Measurements from ENCODE around the gene METTL27.

DNA sequence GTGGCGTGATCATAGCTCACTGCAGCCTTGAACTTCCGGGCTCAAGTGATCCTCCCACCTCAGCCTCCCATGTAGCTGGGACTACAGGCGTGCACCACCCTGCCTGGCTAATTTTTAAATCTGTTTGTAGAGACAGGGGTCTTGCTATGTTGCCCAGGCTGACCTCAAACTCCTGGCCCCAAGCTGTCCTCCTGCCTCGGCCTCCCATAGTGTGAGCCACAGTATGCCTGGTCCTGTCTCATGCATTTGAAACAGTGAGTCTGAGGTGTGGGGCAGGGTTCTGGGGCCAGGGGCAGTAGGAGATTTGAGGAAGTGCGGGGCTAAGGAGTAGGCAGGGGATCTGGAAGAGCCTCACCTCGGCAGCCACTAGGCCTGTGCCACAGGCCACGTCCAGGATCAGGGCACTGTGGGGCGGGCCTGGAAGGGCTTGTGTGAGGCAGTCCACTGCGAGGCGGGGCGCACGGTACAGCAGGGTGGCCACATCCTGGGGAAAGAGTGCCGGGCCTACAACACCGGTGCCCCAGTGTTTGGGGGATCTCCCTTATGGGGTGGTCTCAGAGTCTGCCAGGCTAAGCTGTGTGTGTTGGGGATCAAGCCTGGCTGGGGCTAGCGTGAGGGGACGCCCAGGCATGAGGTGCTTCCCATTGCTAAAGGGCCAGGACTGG lies 1.5 kb downstream of the METTL27 start:
- no peak for TF ChIP-seq JUN (CRISPR knock-in tag; IDR thresholded peaks at IDR 0.05)
- TF ChIP-seq, protein P1, sequence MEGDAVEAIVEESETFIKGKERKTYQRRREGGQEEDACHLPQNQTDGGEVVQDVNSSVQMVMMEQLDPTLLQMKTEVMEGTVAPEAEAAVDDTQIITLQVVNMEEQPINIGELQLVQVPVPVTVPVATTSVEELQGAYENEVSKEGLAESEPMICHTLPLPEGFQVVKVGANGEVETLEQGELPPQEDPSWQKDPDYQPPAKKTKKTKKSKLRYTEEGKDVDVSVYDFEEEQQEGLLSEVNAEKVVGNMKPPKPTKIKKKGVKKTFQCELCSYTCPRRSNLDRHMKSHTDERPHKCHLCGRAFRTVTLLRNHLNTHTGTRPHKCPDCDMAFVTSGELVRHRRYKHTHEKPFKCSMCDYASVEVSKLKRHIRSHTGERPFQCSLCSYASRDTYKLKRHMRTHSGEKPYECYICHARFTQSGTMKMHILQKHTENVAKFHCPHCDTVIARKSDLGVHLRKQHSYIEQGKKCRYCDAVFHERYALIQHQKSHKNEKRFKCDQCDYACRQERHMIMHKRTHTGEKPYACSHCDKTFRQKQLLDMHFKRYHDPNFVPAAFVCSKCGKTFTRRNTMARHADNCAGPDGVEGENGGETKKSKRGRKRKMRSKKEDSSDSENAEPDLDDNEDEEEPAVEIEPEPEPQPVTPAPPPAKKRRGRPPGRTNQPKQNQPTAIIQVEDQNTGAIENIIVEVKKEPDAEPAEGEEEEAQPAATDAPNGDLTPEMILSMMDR (IDR thresholded peaks at IDR 0.05) = no peak
- TF ChIP-seq, protein P2, sequence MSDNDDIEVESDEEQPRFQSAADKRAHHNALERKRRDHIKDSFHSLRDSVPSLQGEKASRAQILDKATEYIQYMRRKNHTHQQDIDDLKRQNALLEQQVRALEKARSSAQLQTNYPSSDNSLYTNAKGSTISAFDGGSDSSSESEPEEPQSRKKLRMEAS (CRISPR knock-in tag; IDR thresholded peaks at IDR 0.05) = no peak
- no peak for TF ChIP-seq SMAD3 (CRISPR knock-in tag; IDR thresholded peaks at IDR 0.05; ENCODE audit: borderline replicate concordance)
- TF ChIP-seq, protein P3, sequence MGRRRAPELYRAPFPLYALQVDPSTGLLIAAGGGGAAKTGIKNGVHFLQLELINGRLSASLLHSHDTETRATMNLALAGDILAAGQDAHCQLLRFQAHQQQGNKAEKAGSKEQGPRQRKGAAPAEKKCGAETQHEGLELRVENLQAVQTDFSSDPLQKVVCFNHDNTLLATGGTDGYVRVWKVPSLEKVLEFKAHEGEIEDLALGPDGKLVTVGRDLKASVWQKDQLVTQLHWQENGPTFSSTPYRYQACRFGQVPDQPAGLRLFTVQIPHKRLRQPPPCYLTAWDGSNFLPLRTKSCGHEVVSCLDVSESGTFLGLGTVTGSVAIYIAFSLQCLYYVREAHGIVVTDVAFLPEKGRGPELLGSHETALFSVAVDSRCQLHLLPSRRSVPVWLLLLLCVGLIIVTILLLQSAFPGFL (CRISPR knock-in tag; IDR thresholded peaks at IDR 0.05; ENCODE audit: borderline replicate concordance) = no peak
- no peak for TF ChIP-seq SP1 (CRISPR knock-in tag; conservative IDR thresholded peaks at IDR 0.05)
- TF ChIP-seq, protein P4, sequence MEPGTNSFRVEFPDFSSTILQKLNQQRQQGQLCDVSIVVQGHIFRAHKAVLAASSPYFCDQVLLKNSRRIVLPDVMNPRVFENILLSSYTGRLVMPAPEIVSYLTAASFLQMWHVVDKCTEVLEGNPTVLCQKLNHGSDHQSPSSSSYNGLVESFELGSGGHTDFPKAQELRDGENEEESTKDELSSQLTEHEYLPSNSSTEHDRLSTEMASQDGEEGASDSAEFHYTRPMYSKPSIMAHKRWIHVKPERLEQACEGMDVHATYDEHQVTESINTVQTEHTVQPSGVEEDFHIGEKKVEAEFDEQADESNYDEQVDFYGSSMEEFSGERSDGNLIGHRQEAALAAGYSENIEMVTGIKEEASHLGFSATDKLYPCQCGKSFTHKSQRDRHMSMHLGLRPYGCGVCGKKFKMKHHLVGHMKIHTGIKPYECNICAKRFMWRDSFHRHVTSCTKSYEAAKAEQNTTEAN (CRISPR knock-in tag; IDR thresholded peaks at IDR 0.05) = no peak
- TF ChIP-seq CREM (CRISPR knock-in tag; IDR thresholded peaks at IDR 0.05) = no peak
- TF ChIP-seq, protein P5, sequence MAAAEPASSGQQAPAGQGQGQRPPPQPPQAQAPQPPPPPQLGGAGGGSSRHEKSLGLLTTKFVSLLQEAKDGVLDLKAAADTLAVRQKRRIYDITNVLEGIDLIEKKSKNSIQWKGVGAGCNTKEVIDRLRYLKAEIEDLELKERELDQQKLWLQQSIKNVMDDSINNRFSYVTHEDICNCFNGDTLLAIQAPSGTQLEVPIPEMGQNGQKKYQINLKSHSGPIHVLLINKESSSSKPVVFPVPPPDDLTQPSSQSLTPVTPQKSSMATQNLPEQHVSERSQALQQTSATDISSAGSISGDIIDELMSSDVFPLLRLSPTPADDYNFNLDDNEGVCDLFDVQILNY (CRISPR knock-in tag; IDR thresholded peaks at IDR 0.05) = no peak
- TF ChIP-seq, protein P6, sequence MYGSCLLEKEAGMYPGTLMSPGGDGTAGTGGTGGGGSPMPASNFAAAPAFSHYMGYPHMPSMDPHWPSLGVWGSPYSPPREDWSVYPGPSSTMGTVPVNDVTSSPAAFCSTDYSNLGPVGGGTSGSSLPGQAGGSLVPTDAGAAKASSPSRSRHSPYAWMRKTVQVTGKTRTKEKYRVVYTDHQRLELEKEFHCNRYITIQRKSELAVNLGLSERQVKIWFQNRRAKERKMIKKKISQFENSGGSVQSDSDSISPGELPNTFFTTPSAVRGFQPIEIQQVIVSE (CRISPR knock-in tag; IDR thresholded peaks at IDR 0.05; ENCODE audit: borderline replicate concordance) = no peak
- no peak for TF ChIP-seq TCF7 (CRISPR knock-in tag; IDR thresholded peaks at IDR 0.05; ENCODE audit: low read depth)
- no peak for TF ChIP-seq NR3C1 (CRISPR knock-in tag; conservative IDR thresholded peaks at IDR 0.05; ENCODE audit: low read depth)
- no peak for TF ChIP-seq OVOL2 (CRISPR knock-in tag; IDR thresholded peaks at IDR 0.05; ENCODE audit: borderline replicate concordance)

Measured in WTC11 (cell line).